RWPE2 (cell line): Measurements from ENCODE around the gene TTLL13.
"Not testable (repeated sequence)": the region's sequence is repeated elsewhere in the genome, so short reads cannot be mapped to it uniquely, and the experiment has no call there.

Experiments used
- ATAC-seq: fragments of 200-7000 bp; cut with Tn5 transposase; 3 replicates; pipeline ENCODE4 v1.9.1; 2021; ENCODE audit warnings: low read depth
- DNase-seq: peaks from one replicate; pipeline ENCODE4 v3.0.0-alpha.2; 2020; ENCODE audit warnings: low spot score
- H3K27ac ChIP-seq: fragments of 450-650 bp; 2 replicates; pipeline ENCODE4 v1.5.1; 2017; ENCODE audit warnings: mild to moderate bottlenecking; ENCODE audit not compliant: poor library complexity, severe bottlenecking
- H3K27me3 ChIP-seq: fragments of 250-450 bp; sonication (Bioruptor Pico); 2 replicates; pipeline ENCODE4 v1.5.1; 2021; ENCODE audit warnings: mild to moderate bottlenecking, moderate library complexity; ENCODE audit not compliant: insufficient read depth, poor library complexity, severe bottlenecking
- H3K36me3 ChIP-seq: fragments of 250-450 bp; sonication (Bioruptor Pico); 2 replicates; pipeline ENCODE4 v1.5.1; 2020; ENCODE audit warnings: low read depth, mild to moderate bottlenecking, moderate library complexity
- H3K4me1 ChIP-seq: fragments of 250-450 bp; sonication (Bioruptor Pico); 2 replicates; pipeline ENCODE4 v1.5.1; 2021; ENCODE audit warnings: mild to moderate bottlenecking, moderate library complexity; ENCODE audit not compliant: insufficient read depth, poor library complexity, severe bottlenecking
- H3K4me3 ChIP-seq: fragments of 250-450 bp; sonication (Bioruptor Pico); 2 replicates; pipeline ENCODE4 v1.5.1; 2021; ENCODE audit warnings: mild to moderate bottlenecking, moderate library complexity; ENCODE audit not compliant: severe bottlenecking
- H3K9me3 ChIP-seq: fragments of 250-450 bp; sonication (Bioruptor Pico); 2 replicates; pipeline ENCODE4 v1.5.1; 2021; ENCODE audit warnings: mild to moderate bottlenecking, moderate library complexity; ENCODE audit not compliant: severe bottlenecking
- TF ChIP-seq, protein P1 (sequence below): fragments of 450-650 bp; IDR thresholded peaks from one replicate; pipeline ENCODE4 v1.5.1; 2017; ENCODE audit warnings: mild to moderate bottlenecking, moderate library complexity; ENCODE audit not compliant: poor library complexity, severe bottlenecking

Gene TTLL13

DNA sequence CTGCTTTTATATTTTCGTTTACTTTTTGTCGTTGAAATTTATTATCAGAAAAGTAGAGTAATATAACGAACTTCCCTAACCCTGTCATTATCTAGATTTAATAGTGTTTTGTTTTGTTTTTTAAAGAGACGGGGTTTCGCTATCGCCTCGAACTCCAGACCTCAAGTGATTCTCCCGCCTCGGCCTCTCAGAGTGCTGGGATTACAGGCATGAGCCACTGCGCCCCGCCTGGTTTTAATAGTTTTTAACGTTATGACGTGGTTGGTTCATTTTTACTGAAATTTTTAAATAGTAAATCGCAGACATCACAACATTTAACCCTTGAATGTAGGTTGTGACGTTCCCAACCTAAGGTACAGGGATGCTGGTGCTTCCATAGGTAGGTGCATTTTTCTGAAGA, 17.1 kb downstream of the TTLL13 start:
- TF ChIP-seq, protein P1, sequence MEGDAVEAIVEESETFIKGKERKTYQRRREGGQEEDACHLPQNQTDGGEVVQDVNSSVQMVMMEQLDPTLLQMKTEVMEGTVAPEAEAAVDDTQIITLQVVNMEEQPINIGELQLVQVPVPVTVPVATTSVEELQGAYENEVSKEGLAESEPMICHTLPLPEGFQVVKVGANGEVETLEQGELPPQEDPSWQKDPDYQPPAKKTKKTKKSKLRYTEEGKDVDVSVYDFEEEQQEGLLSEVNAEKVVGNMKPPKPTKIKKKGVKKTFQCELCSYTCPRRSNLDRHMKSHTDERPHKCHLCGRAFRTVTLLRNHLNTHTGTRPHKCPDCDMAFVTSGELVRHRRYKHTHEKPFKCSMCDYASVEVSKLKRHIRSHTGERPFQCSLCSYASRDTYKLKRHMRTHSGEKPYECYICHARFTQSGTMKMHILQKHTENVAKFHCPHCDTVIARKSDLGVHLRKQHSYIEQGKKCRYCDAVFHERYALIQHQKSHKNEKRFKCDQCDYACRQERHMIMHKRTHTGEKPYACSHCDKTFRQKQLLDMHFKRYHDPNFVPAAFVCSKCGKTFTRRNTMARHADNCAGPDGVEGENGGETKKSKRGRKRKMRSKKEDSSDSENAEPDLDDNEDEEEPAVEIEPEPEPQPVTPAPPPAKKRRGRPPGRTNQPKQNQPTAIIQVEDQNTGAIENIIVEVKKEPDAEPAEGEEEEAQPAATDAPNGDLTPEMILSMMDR = no peak

DNA sequence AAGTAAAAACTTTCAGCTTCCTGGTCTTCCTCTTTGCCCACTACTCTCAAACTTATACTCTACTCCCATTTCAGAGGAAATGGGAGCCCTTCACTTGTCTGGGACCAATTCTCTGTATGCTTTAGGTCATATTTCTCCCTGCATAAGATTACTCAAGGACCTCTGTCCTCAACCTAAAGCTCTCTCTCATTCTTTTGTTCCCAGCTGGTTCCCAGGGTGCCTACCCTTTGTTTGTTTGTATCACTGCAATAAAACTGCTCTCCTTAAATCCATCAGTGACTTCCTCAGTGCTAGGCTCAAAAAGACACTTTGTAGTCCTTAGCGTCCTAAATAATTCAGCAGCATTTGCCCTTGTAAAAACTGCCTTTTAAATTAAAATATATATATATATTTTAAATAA, 19.1 kb downstream of the TTLL13 start:
- Histone ChIP-seq H3K27ac (no peak overlapping the region), H3K4me3 (no peak overlapping the region)

More for the DNA sequence above, 17.1 kb downstream of the TTLL13 start:
- ATAC-seq = no peak
- Histone ChIP-seq H3K27ac (peak overlapping the region; percentile 79), H3K4me1 (peaks cover 29% of the 10 kb centered on the region), H3K9me3 (no peaks in the 10 kb centered on the region), H3K36me3 (peaks cover 47% of the 10 kb centered on the region), H3K4me3 (peak overlapping the region; percentile 87), H3K27me3 (no peaks in the 10 kb centered on the region)
- no peak for DNase-seq

DNA sequence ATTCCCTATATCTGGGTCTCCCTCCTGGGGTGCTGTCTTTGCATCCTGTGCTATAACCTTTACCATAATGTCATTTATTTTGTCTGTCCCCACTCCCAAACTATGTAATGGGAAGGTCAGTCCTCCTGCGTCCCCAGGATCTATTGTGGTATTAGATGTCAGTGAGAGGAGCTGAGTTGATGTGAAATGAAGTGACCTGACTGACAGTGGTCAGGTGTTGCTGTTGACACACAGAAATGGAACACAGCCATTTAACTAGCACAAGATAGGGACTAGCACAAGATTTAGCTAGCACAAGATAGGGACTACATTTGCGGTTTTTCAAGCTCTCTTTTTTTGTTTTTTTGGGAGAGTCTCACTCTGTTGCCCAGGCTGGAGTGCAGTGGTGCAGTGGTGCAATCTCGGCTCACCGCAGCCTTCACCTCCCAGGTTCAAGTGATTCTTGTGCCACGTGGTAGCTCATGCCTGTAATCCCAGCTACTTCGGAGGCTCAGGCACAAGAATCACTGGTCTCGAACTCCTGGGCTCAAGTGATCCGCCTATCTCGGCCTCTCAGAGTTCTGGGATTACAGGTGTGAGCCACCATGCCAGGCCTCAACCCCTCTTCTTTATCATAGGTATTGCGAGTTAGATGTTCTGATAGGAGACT, 21.3 kb downstream of the TTLL13 start:
- Histone ChIP-seq H3K36me3 (peaks cover 71% of the 10 kb centered on the region), H3K4me1 (peaks cover 13% of the 10 kb centered on the region), H3K4me3 (no peak overlapping the region), H3K9me3 (no peaks in the 10 kb centered on the region), H3K27me3 (no peaks in the 10 kb centered on the region), H3K27ac (no peak overlapping the region)
- TF ChIP-seq, protein P1 = no peak
- DNase-seq = no peak
- no peak for ATAC-seq

More for the DNA sequence above, 19.1 kb downstream of the TTLL13 start:
- DNase-seq (no peak), ATAC-seq (no peak)
- TF ChIP-seq, protein P1 = no peak
- peaks cover 66% of the 10 kb centered on the region for H3K36me3 ChIP-seq
- H3K9me3 ChIP-seq = no peaks in the 10 kb centered on the region
- no peaks in the 10 kb centered on the region for H3K27me3 ChIP-seq
- peaks cover 20% of the 10 kb centered on the region for H3K4me1 ChIP-seq

DNA sequence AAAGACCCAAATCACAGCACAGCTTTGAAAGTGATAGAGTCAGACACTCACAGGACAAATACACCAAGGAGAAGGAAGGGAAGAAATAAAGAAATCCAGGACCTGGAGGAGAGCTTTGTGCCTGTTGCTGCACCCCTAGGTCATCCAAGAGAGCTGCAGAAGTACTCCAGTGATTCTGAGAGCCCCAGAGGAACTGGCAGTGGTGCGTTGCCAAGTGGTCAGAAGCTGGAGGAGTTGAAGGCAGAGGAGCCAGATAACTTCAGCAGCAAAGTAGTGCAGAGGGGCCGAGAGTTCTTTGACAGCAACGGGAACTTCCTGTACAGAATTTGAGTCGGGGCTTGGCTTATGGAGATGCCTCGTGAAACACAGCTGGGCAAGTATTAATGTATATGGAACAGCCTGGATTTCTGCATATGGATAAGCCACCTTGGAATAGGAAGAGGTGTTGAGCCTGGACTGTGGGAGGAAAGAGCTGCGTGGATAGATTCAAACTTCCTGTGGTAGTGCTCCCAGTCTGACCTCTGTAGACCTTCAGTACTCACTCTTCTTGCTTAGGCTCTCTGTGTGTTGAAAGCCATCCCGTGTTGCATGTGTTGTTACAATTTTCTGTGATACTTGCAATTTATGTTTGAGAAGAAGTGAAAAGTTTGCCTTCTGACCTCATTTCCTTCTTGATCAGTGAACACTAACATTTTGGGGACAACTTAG, 22.3 kb downstream of the TTLL13 start:
- peaks cover 13% of the 10 kb centered on the region for H3K4me1 ChIP-seq
- H3K9me3 ChIP-seq = no peaks in the 10 kb centered on the region
- H3K36me3 ChIP-seq = peaks cover 69% of the 10 kb centered on the region
- DNase-seq = peak; percentile 23
- no peak for ATAC-seq
- H3K27me3 ChIP-seq = no peaks in the 10 kb centered on the region
- TF ChIP-seq, protein P1 = no peak
- H3K4me3 ChIP-seq = no peak overlapping the region
- H3K27ac ChIP-seq = no peak overlapping the region

DNA sequence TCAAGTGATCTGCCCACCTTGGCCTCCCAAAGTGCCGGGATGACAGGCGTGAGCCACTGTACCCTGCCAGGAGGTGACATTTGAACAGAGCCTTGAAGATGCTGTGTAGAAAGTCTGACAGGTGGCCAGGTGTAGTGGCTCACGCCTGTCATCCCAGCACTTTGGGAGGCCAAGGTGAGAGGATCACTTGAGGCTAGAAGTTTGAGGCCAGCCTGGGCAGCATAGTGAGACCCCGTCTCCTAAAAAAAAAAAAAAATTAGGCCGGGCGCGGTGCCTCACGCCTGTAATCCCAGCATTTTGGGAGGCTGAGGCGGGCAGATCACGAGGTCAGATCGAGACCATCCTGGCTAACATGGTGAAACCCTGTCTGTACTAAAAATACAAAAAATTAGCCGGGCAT, 29.1 kb downstream of the TTLL13 start:
- not testable (repeated sequence) for H3K36me3 ChIP-seq, H3K27me3 ChIP-seq, H3K4me1 ChIP-seq, H3K4me3 ChIP-seq, H3K27ac ChIP-seq, ATAC-seq, DNase-seq, H3K9me3 ChIP-seq

DNA sequence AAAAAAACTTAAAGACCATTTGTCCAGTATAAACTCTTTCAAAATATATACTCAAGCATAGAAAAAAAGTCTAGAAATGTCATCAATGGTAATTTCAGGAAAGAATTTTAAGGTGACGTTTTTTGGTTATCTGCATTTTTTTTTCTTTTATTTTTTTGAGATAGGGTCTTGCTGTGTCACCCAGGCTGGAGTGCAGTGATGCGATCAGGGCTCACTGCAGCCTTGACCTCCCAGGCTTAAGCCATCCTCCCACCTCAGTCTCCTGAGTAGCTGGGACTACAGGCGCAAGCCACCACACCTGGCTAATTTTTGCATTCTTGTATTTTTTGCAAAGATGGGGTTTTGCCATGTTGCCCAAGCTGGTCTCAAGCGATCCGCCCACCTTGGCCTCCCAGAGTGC, 31.4 kb downstream of the TTLL13 start:
- H3K27ac ChIP-seq, H3K36me3 ChIP-seq, H3K9me3 ChIP-seq, H3K27me3 ChIP-seq, DNase-seq, ATAC-seq, H3K4me3 ChIP-seq, H3K4me1 ChIP-seq: not testable (repeated sequence)

DNA sequence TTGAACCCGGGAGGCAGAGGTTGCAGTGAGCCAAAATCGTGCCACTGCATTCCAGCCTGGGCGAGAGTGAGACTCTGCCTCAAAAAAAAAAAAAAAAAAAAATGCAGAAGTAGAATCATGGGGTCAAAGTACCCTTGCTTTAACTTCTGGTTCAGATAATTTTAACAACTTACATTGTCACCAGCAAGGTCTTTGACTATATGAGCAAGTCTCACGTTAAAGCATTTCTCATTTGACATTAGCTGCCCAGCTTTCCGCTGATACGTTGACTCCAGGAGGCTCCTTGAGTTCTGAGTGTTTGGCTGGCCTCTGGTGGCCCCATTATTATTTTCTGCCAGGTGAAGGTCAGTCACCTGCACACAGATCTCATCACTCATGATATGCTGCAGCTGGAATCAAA, 32.3 kb downstream of the TTLL13 start:
- not testable (repeated sequence) for DNase-seq, H3K4me1 ChIP-seq, H3K4me3 ChIP-seq, ATAC-seq, H3K27me3 ChIP-seq, H3K36me3 ChIP-seq, H3K9me3 ChIP-seq, H3K27ac ChIP-seq
